Activated naive CD8-positive, alpha-beta T cell treated with anti-CD3 and anti-CD28 coated beads, Interleukin-2, amount 50 U/mL, for 24 hours (primary cell): ENCODE results near the gene SWAP70.

Source experiments
- ATAC-seq: fragments of 150-1000 bp; cut with Tn5 transposase; one replicate; pipeline ENCODE4 v1.10.0; 2021
- DNase-seq: peaks from one replicate; pipeline ENCODE4 v3.0.0; 2021
- H3K27ac Mint-ChIP-seq: one replicate; pipeline ENCODE4 v1.8.0; 2021; ENCODE audit warnings: mild to moderate bottlenecking, mixed read lengths
- H3K27me3 Mint-ChIP-seq: one replicate; pipeline ENCODE4 v1.8.0; 2021; ENCODE audit warnings: mixed read lengths
- H3K36me3 Mint-ChIP-seq: one replicate; pipeline ENCODE4 v1.8.0; 2021; ENCODE audit warnings: low read depth, mixed read lengths
- H3K4me1 Mint-ChIP-seq: one replicate; pipeline ENCODE4 v1.8.0; 2021; ENCODE audit warnings: mixed read lengths
- H3K4me3 Mint-ChIP-seq: one replicate; pipeline ENCODE4 v1.8.0; 2021; ENCODE audit warnings: mild to moderate bottlenecking, moderate library complexity, mixed read lengths
- H3K9me3 Mint-ChIP-seq: one replicate; pipeline ENCODE4 v1.8.0; 2021; ENCODE audit warnings: mixed read lengths

SWAP70 gene

GRCh38 chr11:9771071-9771511 lies 107.2 kb downstream of the SWAP70 start:
- H3K27me3 Mint-ChIP-seq = no peaks in the 10 kb centered on the region
- DNase-seq = no peak
- H3K27ac Mint-ChIP-seq = no peak overlapping the region
- no peaks in the 10 kb centered on the region for H3K4me1 Mint-ChIP-seq
- H3K4me3 Mint-ChIP-seq = no peak overlapping the region
- peaks cover 3% of the 10 kb centered on the region for H3K36me3 Mint-ChIP-seq
- ATAC-seq = no peak
- no peaks in the 10 kb centered on the region for H3K9me3 Mint-ChIP-seq

- ATAC-seq = no peak
- Mint-ChIP-seq H3K36me3 (peaks cover 3% of the 10 kb centered on the region), H3K4me3 (no peak overlapping the region), H3K4me1 (no peaks in the 10 kb centered on the region), H3K27me3 (no peaks in the 10 kb centered on the region), H3K9me3 (no peaks in the 10 kb centered on the region), H3K27ac (no peak overlapping the region)
- DNase-seq = no peak
Observed at GRCh38 chr11:9772218-9772617, 108.3 kb downstream of the SWAP70 start.

- no peaks in the 10 kb centered on the region for H3K9me3 Mint-ChIP-seq
- H3K4me1 Mint-ChIP-seq = no peaks in the 10 kb centered on the region
- DNase-seq (no peak), ATAC-seq (no peak)
- H3K4me3 Mint-ChIP-seq = no peak overlapping the region
- H3K27me3 Mint-ChIP-seq = no peaks in the 10 kb centered on the region
- no peak overlapping the region for H3K27ac Mint-ChIP-seq
- peaks cover 3% of the 10 kb centered on the region for H3K36me3 Mint-ChIP-seq
Observed at GRCh38 chr11:9773524-9773923, 109.6 kb downstream of the SWAP70 start.

GRCh38 chr11:9774109-9774508 lies 110.2 kb downstream of the SWAP70 start:
- H3K27me3 Mint-ChIP-seq = no peaks in the 10 kb centered on the region
- H3K4me3 Mint-ChIP-seq = no peak overlapping the region
- H3K27ac Mint-ChIP-seq = no peak overlapping the region
- no peaks in the 10 kb centered on the region for H3K9me3 Mint-ChIP-seq
- H3K4me1 Mint-ChIP-seq = no peaks in the 10 kb centered on the region
- H3K36me3 Mint-ChIP-seq = peaks cover 3% of the 10 kb centered on the region
- DNase-seq (no peak), ATAC-seq (no peak)

- DNase-seq (no peak), ATAC-seq (no peak)
- no peak overlapping the region for H3K27ac Mint-ChIP-seq
- H3K36me3 Mint-ChIP-seq = peaks cover 3% of the 10 kb centered on the region
- H3K27me3 Mint-ChIP-seq = no peaks in the 10 kb centered on the region
- no peaks in the 10 kb centered on the region for H3K9me3 Mint-ChIP-seq
- H3K4me3 Mint-ChIP-seq = no peak overlapping the region
- H3K4me1 Mint-ChIP-seq = no peaks in the 10 kb centered on the region
Observed at GRCh38 chr11:9774591-9775397, 110.9 kb downstream of the SWAP70 start.

GRCh38 chr11:9775398-9775779 lies 111.5 kb downstream of the SWAP70 start:
- Mint-ChIP-seq H3K27ac (no peak overlapping the region), H3K36me3 (peaks cover 2% of the 10 kb centered on the region), H3K9me3 (no peaks in the 10 kb centered on the region), H3K27me3 (no peaks in the 10 kb centered on the region), H3K4me1 (no peaks in the 10 kb centered on the region), H3K4me3 (no peak overlapping the region)
- DNase-seq = no peak
- ATAC-seq = no peak

GRCh38 chr11:9776203-9776602 lies 112.3 kb downstream of the SWAP70 start:
- Mint-ChIP-seq H3K27me3 (no peaks in the 10 kb centered on the region), H3K27ac (no peak overlapping the region), H3K4me3 (no peak overlapping the region), H3K9me3 (no peaks in the 10 kb centered on the region), H3K4me1 (no peaks in the 10 kb centered on the region), H3K36me3 (peaks cover 5% of the 10 kb centered on the region)
- ATAC-seq (no peak), DNase-seq (no peak)

- DNase-seq (no peak), ATAC-seq (no peak)
- H3K27ac Mint-ChIP-seq = no peak overlapping the region
- H3K9me3 Mint-ChIP-seq = no peaks in the 10 kb centered on the region
- no peaks in the 10 kb centered on the region for H3K27me3 Mint-ChIP-seq
- H3K36me3 Mint-ChIP-seq = peaks cover 7% of the 10 kb centered on the region
- H3K4me3 Mint-ChIP-seq = no peak overlapping the region
- no peaks in the 10 kb centered on the region for H3K4me1 Mint-ChIP-seq
Observed at GRCh38 chr11:9777066-9777465, 113.2 kb downstream of the SWAP70 start.

GRCh38 chr11:9777525-9777924 lies 113.6 kb downstream of the SWAP70 start:
- Mint-ChIP-seq H3K9me3 (no peaks in the 10 kb centered on the region), H3K4me3 (no peak overlapping the region), H3K4me1 (no peaks in the 10 kb centered on the region), H3K27ac (no peak overlapping the region), H3K27me3 (no peaks in the 10 kb centered on the region), H3K36me3 (peaks cover 7% of the 10 kb centered on the region)
- no peak for ATAC-seq
- no peak for DNase-seq

- Mint-ChIP-seq H3K27me3 (no peaks in the 10 kb centered on the region), H3K9me3 (no peaks in the 10 kb centered on the region), H3K4me1 (no peaks in the 10 kb centered on the region), H3K27ac (no peak overlapping the region), H3K36me3 (peaks cover 7% of the 10 kb centered on the region), H3K4me3 (no peak overlapping the region)
- DNase-seq (no peak), ATAC-seq (no peak)
Observed at GRCh38 chr11:9780929-9781328, 117.1 kb downstream of the SWAP70 start.

GRCh38 chr11:9783986-9784385 lies 120.1 kb downstream of the SWAP70 start:
- Mint-ChIP-seq H3K4me1 (peaks cover 8% of the 10 kb centered on the region), H3K36me3 (peaks cover 13% of the 10 kb centered on the region), H3K27me3 (no peaks in the 10 kb centered on the region), H3K27ac (no peak overlapping the region), H3K4me3 (no peak overlapping the region), H3K9me3 (no peaks in the 10 kb centered on the region)
- no peak for DNase-seq
- ATAC-seq = no peak

- Mint-ChIP-seq H3K9me3 (no peaks in the 10 kb centered on the region), H3K36me3 (peaks cover 13% of the 10 kb centered on the region), H3K27ac (no peak overlapping the region), H3K27me3 (no peaks in the 10 kb centered on the region), H3K4me3 (no peak overlapping the region), H3K4me1 (peaks cover 8% of the 10 kb centered on the region)
- ATAC-seq = no peak
- DNase-seq = no peak
Observed at GRCh38 chr11:9784602-9785315, 120.9 kb downstream of the SWAP70 start.

- H3K27ac Mint-ChIP-seq = peak overlapping the region; percentile 33
- H3K9me3 Mint-ChIP-seq = no peaks in the 10 kb centered on the region
- DNase-seq (no peak), ATAC-seq (no peak)
- H3K27me3 Mint-ChIP-seq = no peaks in the 10 kb centered on the region
- peaks cover 13% of the 10 kb centered on the region for H3K4me1 Mint-ChIP-seq
- no peak overlapping the region for H3K4me3 Mint-ChIP-seq
- H3K36me3 Mint-ChIP-seq = peaks cover 15% of the 10 kb centered on the region
Observed at GRCh38 chr11:9787260-9787659, 123.4 kb downstream of the SWAP70 start.

GRCh38 chr11:9787981-9788521 lies 124.2 kb downstream of the SWAP70 start:
- Mint-ChIP-seq H3K4me1 (peaks cover 13% of the 10 kb centered on the region), H3K27me3 (no peaks in the 10 kb centered on the region), H3K27ac (peak overlapping the region; percentile 33), H3K4me3 (no peak overlapping the region), H3K36me3 (peaks cover 15% of the 10 kb centered on the region), H3K9me3 (no peaks in the 10 kb centered on the region)
- DNase-seq (no peak), ATAC-seq (no peak)

GRCh38 chr11:9789910-9790309 lies 126.0 kb downstream of the SWAP70 start:
- no peaks in the 10 kb centered on the region for H3K9me3 Mint-ChIP-seq
- ATAC-seq = no peak
- H3K27me3 Mint-ChIP-seq = no peaks in the 10 kb centered on the region

More at GRCh38 chr11:9789910-9790309, 126.0 kb downstream of the SWAP70 start:
- Mint-ChIP-seq H3K36me3 (peaks cover 17% of the 10 kb centered on the region), H3K4me1 (peaks cover 13% of the 10 kb centered on the region), H3K27ac (no peak overlapping the region), H3K4me3 (no peak overlapping the region)
- DNase-seq = no peak
